Colonic mucosa (tissue), 4 donors: ENCODE data around the gene HDHD5. TPM values are rescaled to one million over a fixed set of nuclear protein-coding genes. Genes with fewer than 3 reads are reported as not detected.

Experiments
- DNase-seq: peaks from one replicate; pipeline ENCODE4 v3.0.0-alpha.2; 2020
- H3K27ac ChIP-seq: fragments of 200-600 bp; one replicate; pipeline ENCODE4 v1.8.0; 2021
- H3K27me3 ChIP-seq: fragments of 200-600 bp; one replicate; pipeline ENCODE4 v1.8.0; 2021
- H3K36me3 ChIP-seq: fragments of 200-600 bp; one replicate; pipeline ENCODE4 v1.8.0; 2021
- H3K4me1 ChIP-seq: fragments of 200-600 bp; one replicate; pipeline ENCODE4 v1.8.0; 2021; ENCODE audit warnings: mild to moderate bottlenecking
- H3K4me3 ChIP-seq: fragments of 200-600 bp; one replicate; pipeline ENCODE4 v1.8.0; 2021
- H3K9ac ChIP-seq, 2 donors: one replicate each; pipeline ENCODE4 v1.7.0; 2013; ENCODE audit warnings: control low read depth in 2 of 2, low read depth in 2 of 2, low read length in 2 of 2
- H3K9me3 ChIP-seq: fragments of 200-600 bp; one replicate; pipeline ENCODE4 v1.8.0; 2021
- CTCF ChIP-seq: fragments of 200-600 bp; IDR thresholded peaks from one replicate; pipeline ENCODE4 v1.8.0; 2022; ENCODE audit warnings: antibody characterized with exemption, mild to moderate bottlenecking
- intact Hi-C: fragments of 100-400 bp; cut with DNase I; formaldehyde crosslinking; loops from one replicate; pipeline ENCODE4 v1.14.1; 2022
- total RNA-seq, 2 donors: library from RNA; stranded (reverse); fragmentation: NEBNext Ultra II Directional in 1 of 2; extraction: Animal tissue kit (Norgen Biotek cat#: 25700) in 1 of 2; gene quantifications; one replicate each; pipeline ENCODE4 v1.2.1, GENCODE V29; 2021
- donor health status: healthy.
- donor health status: DM: no; HTN: no; CAD: no.
- donor health status: DM: no; HTN: no; CAD: no.

The HDHD5 gene
- total RNA-seq, 2 donors from 2014 or later = 38.1 to 50.0 TPM

- intact Hi-C loops = no loop called here
Measured at GRCh38 chr22:17090550-17090949, 68.5 kb downstream of the HDHD5 start.

More at GRCh38 chr22:17090550-17090949, 68.5 kb downstream of the HDHD5 start:
- no peaks in the 10 kb centered on the region for H3K36me3 ChIP-seq
- no peaks in the 10 kb centered on the region for H3K9me3 ChIP-seq
- H3K4me3 ChIP-seq = no peak overlapping the region
- no peaks in the 10 kb centered on the region for H3K27me3 ChIP-seq
- no peak overlapping the region for H3K27ac ChIP-seq
- no peak for TF ChIP-seq CTCF
- H3K9ac ChIP-seq = no peak overlapping the region
- no peak for DNase-seq
- H3K4me1 ChIP-seq = no peaks in the 10 kb centered on the region

Other genes starting within 250 kb of the HDHD5 start
- gene GAB4, start 151.1 kb downstream of the HDHD5 start, total RNA-seq = not detected
- 10 to 100 TPM; 17.2 to 20.2 TPM for gene IL17RA, start 74.3 kb downstream of the HDHD5 start, total RNA-seq
- under 1 TPM; 0.12 to 0.64 TPM for gene TMEM121B, start 37.9 kb downstream of the HDHD5 start, total RNA-seq
- 10 to 100 TPM in 1 of 2 donors, 1 to 10 TPM in 1; 7.7 to 20.7 TPM for gene ADA2, start 60.2 kb upstream of the HDHD5 start, total RNA-seq
- under 1 TPM; 0.30 to 0.40 TPM for gene CECR2, start 210.2 kb upstream of the HDHD5 start, total RNA-seq